IMR-90 (cell line): ENCODE measurements around the gene BRK1. TPM values are rescaled to one million over a fixed set of nuclear protein-coding genes. Genes with fewer than 3 reads are reported as not detected.

Experiments used
- ATAC-seq: fragments of 200-7000 bp; cut with Tn5 transposase; 2 replicates; pipeline ENCODE4 v1.9.1; 2020; ENCODE audit warnings: low read depth, mild to moderate bottlenecking, moderate library complexity
- BruUV-seq: library from RNA; stranded (reverse); fragments of 400-500 nt; replicated peaks from 2 replicates; lab custom pipeline; 2021; lab: Mats Ljungman, UMichigan
- CTCF ChIA-PET: fragments of 300-600 bp; formaldehyde crosslinking; extraction: SDS; loops from one replicate; lab custom pipeline; 2021; ENCODE audit warnings: antibody characterized with exemption; lab: Yijun Ruan, JAX
- POLR2A ChIA-PET: fragments of 300-600 bp; sonication (Branson Sonifier 250); formaldehyde crosslinking; loops from one replicate; lab custom pipeline; 2022; ENCODE audit warnings: antibody characterized with exemption; ENCODE audit not compliant: unreplicated experiment; lab: Charles Lee
- DNase-seq: peaks from one replicate; pipeline ENCODE4 v3.0.0; 2013
- H2AFZ ChIP-seq: replicated peaks from 2 replicates; pipeline ENCODE3; 2013; ENCODE audit warnings: low read length, mild to moderate bottlenecking; ENCODE audit not compliant: poor library complexity
- H2AK5ac ChIP-seq: 2 replicates; pipeline ENCODE4 v1.6.1; 2013; ENCODE audit warnings: low read depth, low read length, inconsistent platforms
- H2AK9ac ChIP-seq: replicated peaks from 2 replicates; pipeline ENCODE3; 2013; ENCODE audit warnings: mild to moderate bottlenecking, low read depth, low read length, moderate library complexity; ENCODE audit not compliant: poor library complexity
- H2BK120ac ChIP-seq: 2 replicates; pipeline ENCODE4 v1.6.1; 2013; ENCODE audit warnings: low read depth, low read length, inconsistent platforms
- H2BK15ac ChIP-seq: 3 replicates; pipeline ENCODE4 v1.6.1; 2013; ENCODE audit warnings: low read depth, low read length, inconsistent platforms
- H2BK20ac ChIP-seq: 2 replicates; pipeline ENCODE4 v1.6.1; 2013; ENCODE audit warnings: low read depth, mild to moderate bottlenecking, inconsistent platforms, low read length, moderate library complexity
- H2BK5ac ChIP-seq: 2 replicates; pipeline ENCODE4 v1.6.1; 2013; ENCODE audit warnings: mild to moderate bottlenecking, low read depth, low read length, inconsistent platforms; ENCODE audit not compliant: poor library complexity, severe bottlenecking
- H3K14ac ChIP-seq: replicated peaks from 2 replicates; pipeline ENCODE4 v1.6.1; 2013; ENCODE audit warnings: low read depth, low read length, inconsistent platforms
- H3K18ac ChIP-seq: 2 replicates; pipeline ENCODE4 v1.6.1; 2013; ENCODE audit warnings: low read depth, low read length, control low read depth
- H3K23ac ChIP-seq: 2 replicates; pipeline ENCODE4 v1.6.1; 2013; ENCODE audit warnings: low read depth, low read length, inconsistent platforms
- H3K27ac ChIP-seq: 2 replicates; pipeline ENCODE4 v1.5.1; 2013; ENCODE audit warnings: mild to moderate bottlenecking, control low read depth, low read length; ENCODE audit not compliant: insufficient read depth
- H3K27me3 ChIP-seq: 2 replicates; pipeline ENCODE4 v1.6.1; 2013; ENCODE audit warnings: low read length; ENCODE audit not compliant: control insufficient read depth, insufficient read depth
- H3K36me3 ChIP-seq: 2 replicates; pipeline ENCODE4 v1.6.1; 2013; ENCODE audit warnings: low read length, mixed read lengths; ENCODE audit not compliant: control insufficient read depth, insufficient read depth
- H3K4ac ChIP-seq: 2 replicates; pipeline ENCODE4 v1.6.1; 2013; ENCODE audit warnings: low read depth, low read length, inconsistent platforms
- H3K4me1 ChIP-seq: 2 replicates; pipeline ENCODE4 v1.6.1; 2013; ENCODE audit warnings: low read length, mixed read lengths; ENCODE audit not compliant: control insufficient read depth, insufficient read depth
- H3K4me2 ChIP-seq: 2 replicates; pipeline ENCODE4 v1.6.1; 2013; ENCODE audit warnings: low read depth, mild to moderate bottlenecking, control low read depth, low read length, moderate library complexity
- H3K4me3 ChIP-seq: 2 replicates; pipeline ENCODE4 v1.5.1; 2013; ENCODE audit warnings: low read depth, mild to moderate bottlenecking, control low read depth, low read length, moderate library complexity; ENCODE audit not compliant: insufficient read depth
- H3K56ac ChIP-seq: 2 replicates; pipeline ENCODE4 v1.6.1; 2013; ENCODE audit warnings: low read length, inconsistent platforms; ENCODE audit not compliant: insufficient read depth; ENCODE audit errors: extremely low read depth
- H3K79me1 ChIP-seq, 2 experiments: 2 replicates each; pipeline ENCODE4 v1.6.1; 2013; ENCODE audit warnings: low read length in 2 of 2, inconsistent platforms in 1 of 2, low read depth in 1 of 2
- H3K9ac ChIP-seq: 2 replicates; pipeline ENCODE4 v1.6.1; 2013; ENCODE audit warnings: low read depth, low read length, control low read depth
- H3K9me1 ChIP-seq: 2 replicates; pipeline ENCODE4 v1.6.1; 2013; ENCODE audit warnings: low read length, inconsistent platforms; ENCODE audit not compliant: insufficient read depth
- H3K9me3 ChIP-seq: 2 replicates; pipeline ENCODE4 v1.6.1; 2013; ENCODE audit warnings: low read length; ENCODE audit not compliant: control insufficient read depth, insufficient read depth
- H4K20me1 ChIP-seq: 2 replicates; pipeline ENCODE4 v1.6.1; 2013; ENCODE audit warnings: low read length, inconsistent platforms; ENCODE audit not compliant: insufficient read depth
- H4K5ac ChIP-seq: 2 replicates; pipeline ENCODE4 v1.6.1; 2013; ENCODE audit warnings: mild to moderate bottlenecking, low read depth, low read length, control low read depth
- H4K8ac ChIP-seq, 2 experiments: 2 replicates each; pipeline ENCODE4 v1.6.1; 2013; ENCODE audit warnings: low read depth in 2 of 2, low read length in 2 of 2, control low read depth in 1 of 2, inconsistent platforms in 1 of 2
- H4K91ac ChIP-seq: 2 replicates; pipeline ENCODE4 v1.6.1; 2013; ENCODE audit warnings: low read depth, low read length, inconsistent platforms; ENCODE audit not compliant: insufficient read depth
- BHLHE40 ChIP-seq: fragments of 150-350 bp; IDR thresholded peaks from 2 replicates; pipeline ENCODE4 v1.6.1; 2016; ENCODE audit warnings: mild to moderate bottlenecking, low read depth, low read length
- CEBPB ChIP-seq: IDR thresholded peaks from 2 replicates; pipeline ENCODE4 v1.6.1; 2012; ENCODE audit warnings: low read depth, low read length, improper control_type of control experiment
- MAZ ChIP-seq: IDR thresholded peaks from 2 replicates; pipeline ENCODE4 v1.6.1; 2012; ENCODE audit warnings: low read depth, mild to moderate bottlenecking, low read length, improper control_type of control experiment, moderate library complexity, borderline replicate concordance
- POLR2A ChIP-seq: IDR thresholded peaks from 2 replicates; pipeline ENCODE4 v1.6.1; 2012; ENCODE audit warnings: mild to moderate bottlenecking, low read depth, low read length
- RFX5 ChIP-seq: IDR thresholded peaks from 2 replicates; pipeline ENCODE4 v1.8.0; 2012; ENCODE audit warnings: low read depth, mild to moderate bottlenecking, low read length, moderate library complexity
- SMC3 ChIP-seq: fragments of 150-350 bp; IDR thresholded peaks from 2 replicates; pipeline ENCODE4 v1.6.1; 2016; ENCODE audit warnings: low read depth, mild to moderate bottlenecking, antibody characterized with exemption, low read length, moderate library complexity
- WGBS, 2 experiments: methylation state at CpG; one replicate each; pipeline versions ENCODE4 v1.1.5 to v1.1.7; 2013; ENCODE audit warnings: missing lambda C conversion rate in 2 of 2; ENCODE audit not compliant: insufficient read length in 1 of 2; ENCODE audit errors: extremely low coverage in 2 of 2; 5-methylcytosine and 5-hydroxymethylcytosine counted together
- dilution Hi-C: fragments of 300-500 bp; cut with HindIII; formaldehyde crosslinking; loops from one replicate; pipeline ENCODE4 v1.14.3; 2018; ENCODE audit warnings: low sequenced_read_pairs; ENCODE audit not compliant: unreplicated experiment
- in situ Hi-C: fragments of 300-500 bp; cut with MboI; formaldehyde crosslinking; loops from 3 replicates; pipeline ENCODE4 v1.14.3; 2019; ENCODE audit warnings: low sequenced_read_pairs, inconsistent platforms, mixed read lengths
- intact Hi-C: fragments of 100-400 bp; cut with micrococcal nuclease; formaldehyde crosslinking; loops from 2 replicates; pipeline ENCODE4 v1.10.0; 2022
- polyA plus RNA-seq, 3 experiments: library from polyadenylated mRNA; depleted of rRNA; stranded (reverse); fragments of >200 nt; gene quantifications; 2 replicates each; pipeline ENCODE4 v1.2.3, GENCODE V29; 2012; ENCODE audit warnings: low replicate concordance in 1 of 3
- total RNA-seq: library from RNA; depleted of rRNA; stranded (reverse); fragments of >200 nt; gene quantifications from 2 replicates; pipeline ENCODE4 v1.2.3, GENCODE V29; 2012

BRK1 gene
- total and polyA plus RNA-seq, 2 of the 4 experiments (the other 2 are of a cell fraction) = 81.4 to 235 TPM

DNA sequence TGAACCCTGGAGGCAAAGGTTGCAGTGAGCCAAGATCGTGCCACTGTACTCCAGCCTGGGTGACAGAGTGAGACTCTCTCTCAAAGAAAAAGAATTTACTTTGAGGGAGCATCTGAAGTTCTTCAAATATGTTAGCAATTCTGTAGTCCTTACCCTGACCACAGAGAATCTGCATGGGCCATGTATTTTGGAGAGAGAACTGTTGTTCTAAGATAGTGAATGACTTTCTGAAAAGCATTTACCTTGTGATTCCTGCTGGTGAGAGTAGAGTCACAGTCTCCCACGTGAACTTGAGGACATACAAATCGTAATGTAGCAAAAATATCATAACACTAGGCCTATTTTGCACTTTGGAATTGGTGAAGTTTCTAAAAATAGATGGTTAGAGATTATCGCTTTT lies 3.9 kb downstream of the BRK1 start:
- no peak overlapping the region for H3K27ac ChIP-seq
- peaks cover 2% of the 10 kb centered on the region; the same call in 1 of the 2 replicates for H3K4me1 ChIP-seq
- no peak overlapping the region for H3K18ac ChIP-seq
- no CpG with 5 or more reads among the region's 4 CpGs for WGBS, 2 experiments
- H3K14ac ChIP-seq = no peak overlapping the region
- H4K5ac ChIP-seq = no peak overlapping the region
- no peak overlapping the region for H2AK9ac ChIP-seq
- peaks cover 8% of the 10 kb centered on the region for H3K9me1 ChIP-seq
- no peak overlapping the region for H2AFZ ChIP-seq
- H3K36me3 ChIP-seq = peaks cover 4% of the 10 kb centered on the region
- ATAC-seq (no peak), DNase-seq (no peak)
- no peak overlapping the region for H4K8ac ChIP-seq
- H3K4ac ChIP-seq = no peak overlapping the region
- dilution Hi-C loops (no loop called here), in situ Hi-C loops (no loop called here), intact Hi-C loops (loop anchor here (10.0 kb wide), 1 partner anchor 135 kb away; the partner anchor contains the start of gene EMC3)
- ChIA-PET CTCF (interaction anchor here (1.0 kb wide), 1 partner anchor 144 kb away, joined by 3 read pairs; no protein-coding TSS in a partner anchor), POLR2A (no interaction called here)
- no peak overlapping the region for H4K91ac ChIP-seq
- no peak overlapping the region for H3K56ac ChIP-seq
- H3K9ac ChIP-seq = no peak overlapping the region
- H3K27me3 ChIP-seq = no peaks in the 10 kb centered on the region
- TF ChIP-seq SMC3 (no peak), POLR2A (no peak), RFX5 (no peak), CEBPB (no peak), BHLHE40 (no peak), MAZ (no peak)
- peaks cover 29 to 54% of the 10 kb centered on the region in 2 experiments for H3K79me1 ChIP-seq
- H3K4me2 ChIP-seq = no peak overlapping the region
- H4K20me1 ChIP-seq = peaks cover 53% of the 10 kb centered on the region
- no peak overlapping the region for H3K23ac ChIP-seq
- H2BK120ac ChIP-seq = no peak overlapping the region
- H2BK5ac ChIP-seq = no peak overlapping the region
- H2BK15ac ChIP-seq = no peak overlapping the region
- H3K9me3 ChIP-seq = no peaks in the 10 kb centered on the region
- BruUV-seq = no TSS peak
- no peak overlapping the region for H3K4me3 ChIP-seq
- no peak overlapping the region for H2BK20ac ChIP-seq
- no peak overlapping the region for H2AK5ac ChIP-seq
